NB4 (cell line): ENCODE data around the gene NBEAL1.

ENCODE experiments used
- MAX ChIP-seq: IDR thresholded peaks from 2 replicates; pipeline ENCODE4 v1.6.1; 2011; ENCODE audit warnings: low read depth, low read length
- POLR2A ChIP-seq: IDR thresholded peaks from 2 replicates; pipeline ENCODE4 v1.6.1; 2011; ENCODE audit warnings: mild to moderate bottlenecking; ENCODE audit not compliant: insufficient read length; ENCODE audit errors: extremely low read depth
- TF ChIP-seq, protein P1 (sequence below): IDR thresholded peaks from one replicate; pipeline ENCODE4 v1.5.1; 2012; ENCODE audit warnings: low read depth, low read length

GRCh38 chr2:203021991-203022390 is 7.3 kb downstream of the NBEAL1 start:
- TF ChIP-seq, protein P1, sequence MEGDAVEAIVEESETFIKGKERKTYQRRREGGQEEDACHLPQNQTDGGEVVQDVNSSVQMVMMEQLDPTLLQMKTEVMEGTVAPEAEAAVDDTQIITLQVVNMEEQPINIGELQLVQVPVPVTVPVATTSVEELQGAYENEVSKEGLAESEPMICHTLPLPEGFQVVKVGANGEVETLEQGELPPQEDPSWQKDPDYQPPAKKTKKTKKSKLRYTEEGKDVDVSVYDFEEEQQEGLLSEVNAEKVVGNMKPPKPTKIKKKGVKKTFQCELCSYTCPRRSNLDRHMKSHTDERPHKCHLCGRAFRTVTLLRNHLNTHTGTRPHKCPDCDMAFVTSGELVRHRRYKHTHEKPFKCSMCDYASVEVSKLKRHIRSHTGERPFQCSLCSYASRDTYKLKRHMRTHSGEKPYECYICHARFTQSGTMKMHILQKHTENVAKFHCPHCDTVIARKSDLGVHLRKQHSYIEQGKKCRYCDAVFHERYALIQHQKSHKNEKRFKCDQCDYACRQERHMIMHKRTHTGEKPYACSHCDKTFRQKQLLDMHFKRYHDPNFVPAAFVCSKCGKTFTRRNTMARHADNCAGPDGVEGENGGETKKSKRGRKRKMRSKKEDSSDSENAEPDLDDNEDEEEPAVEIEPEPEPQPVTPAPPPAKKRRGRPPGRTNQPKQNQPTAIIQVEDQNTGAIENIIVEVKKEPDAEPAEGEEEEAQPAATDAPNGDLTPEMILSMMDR = no peak
- TF ChIP-seq POLR2A (no peak), MAX (no peak)
